DLD1 (cell line): ENCODE data around the gene KCNK18.

Experiments
- in situ Hi-C: cut with HindIII; loops from 2 replicates; pipeline ENCODE4 v1.10.0; 2017; ENCODE audit warnings: low sequenced_read_pairs

KCNK18 gene

DNA sequence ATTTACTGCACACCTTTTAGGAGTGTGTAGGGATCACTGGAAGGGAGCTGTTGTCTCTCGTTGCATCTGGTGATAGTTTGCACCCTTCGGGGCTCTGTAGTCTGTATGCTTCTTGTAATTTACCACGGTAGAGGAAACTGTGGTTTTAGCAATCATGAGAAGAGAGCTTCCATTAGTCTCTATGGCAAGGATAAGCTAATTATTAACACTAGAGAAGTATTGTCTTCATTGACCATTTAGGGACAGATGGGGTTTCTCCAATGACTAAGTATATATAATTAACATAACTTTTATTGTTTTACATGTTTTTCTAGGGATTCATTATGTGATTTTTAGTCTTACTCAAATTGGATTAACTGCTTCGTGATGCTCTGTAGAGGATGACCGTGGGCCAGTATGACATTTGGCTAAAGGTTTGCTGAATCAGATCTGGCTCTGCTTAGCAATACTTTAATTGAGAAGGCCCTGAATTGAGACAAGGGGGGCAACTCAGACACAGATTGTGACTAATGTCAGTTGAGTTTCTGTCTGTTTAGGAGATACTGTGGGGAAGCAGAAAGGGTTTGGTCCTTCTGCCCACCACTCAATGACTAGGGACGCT lies 52.3 kb downstream of the KCNK18 start:
- in situ Hi-C loops = no loop called here

DNA sequence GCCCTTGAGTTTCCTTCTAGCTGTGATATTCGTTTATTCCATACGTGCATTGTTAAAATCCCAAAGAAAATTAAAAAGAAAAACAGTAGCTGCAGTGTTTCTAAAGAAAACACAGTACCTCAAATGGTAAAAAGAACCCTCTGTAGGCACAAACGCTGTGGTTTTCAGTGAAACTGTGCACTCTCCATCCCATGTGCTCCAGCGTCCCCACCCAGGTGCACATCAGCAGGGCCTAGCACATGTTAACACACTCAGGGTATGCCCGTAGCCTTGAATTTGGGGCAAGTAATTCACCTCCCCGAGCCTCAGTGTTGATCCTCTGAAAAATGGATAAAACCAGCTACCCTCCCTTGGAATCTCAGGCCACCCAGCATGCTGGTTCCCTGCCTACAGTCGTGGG lies 53.1 kb downstream of the KCNK18 start:
- in situ Hi-C loops = no loop called here

DNA sequence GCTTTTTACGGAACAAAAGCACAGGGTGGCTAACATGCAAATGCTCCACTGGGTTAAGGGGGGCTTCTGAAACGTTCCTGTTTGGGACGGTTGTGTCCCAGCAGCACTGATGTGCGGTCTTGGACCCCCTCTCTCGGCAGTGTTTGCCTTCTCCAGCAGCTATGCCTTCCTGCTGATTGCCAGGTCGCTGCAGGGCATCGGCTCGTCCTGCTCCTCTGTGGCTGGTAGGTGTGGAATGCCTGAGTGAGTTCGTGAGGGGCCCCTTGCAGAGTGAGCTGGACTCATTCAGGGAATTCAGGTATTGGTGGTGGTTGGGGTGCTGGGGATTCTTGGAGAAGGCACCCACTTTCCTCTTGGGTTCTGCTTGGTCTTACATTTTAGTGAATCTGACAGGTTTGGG lies 56.6 kb downstream of the KCNK18 start:
- in situ Hi-C loops = no loop called here

DNA sequence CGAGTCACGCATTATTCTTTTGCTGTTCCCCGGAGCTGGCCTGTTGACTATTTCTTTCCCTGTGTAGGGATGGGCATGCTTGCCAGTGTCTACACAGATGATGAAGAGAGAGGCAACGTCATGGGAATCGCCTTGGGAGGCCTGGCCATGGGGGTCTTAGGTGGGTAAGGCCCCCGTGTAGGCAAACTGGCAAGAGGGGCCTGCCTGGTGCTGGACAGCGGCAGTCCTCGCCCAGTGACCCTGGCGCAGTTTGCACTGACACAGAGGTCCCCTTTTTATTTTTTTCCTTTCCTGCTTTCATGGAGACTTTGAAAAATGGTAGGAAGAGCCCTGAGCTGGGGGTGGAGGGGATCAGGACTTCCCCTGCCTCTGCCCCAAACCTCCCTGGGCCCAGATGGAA lies 57.0 kb downstream of the KCNK18 start:
- in situ Hi-C loops = no loop called here

DNA sequence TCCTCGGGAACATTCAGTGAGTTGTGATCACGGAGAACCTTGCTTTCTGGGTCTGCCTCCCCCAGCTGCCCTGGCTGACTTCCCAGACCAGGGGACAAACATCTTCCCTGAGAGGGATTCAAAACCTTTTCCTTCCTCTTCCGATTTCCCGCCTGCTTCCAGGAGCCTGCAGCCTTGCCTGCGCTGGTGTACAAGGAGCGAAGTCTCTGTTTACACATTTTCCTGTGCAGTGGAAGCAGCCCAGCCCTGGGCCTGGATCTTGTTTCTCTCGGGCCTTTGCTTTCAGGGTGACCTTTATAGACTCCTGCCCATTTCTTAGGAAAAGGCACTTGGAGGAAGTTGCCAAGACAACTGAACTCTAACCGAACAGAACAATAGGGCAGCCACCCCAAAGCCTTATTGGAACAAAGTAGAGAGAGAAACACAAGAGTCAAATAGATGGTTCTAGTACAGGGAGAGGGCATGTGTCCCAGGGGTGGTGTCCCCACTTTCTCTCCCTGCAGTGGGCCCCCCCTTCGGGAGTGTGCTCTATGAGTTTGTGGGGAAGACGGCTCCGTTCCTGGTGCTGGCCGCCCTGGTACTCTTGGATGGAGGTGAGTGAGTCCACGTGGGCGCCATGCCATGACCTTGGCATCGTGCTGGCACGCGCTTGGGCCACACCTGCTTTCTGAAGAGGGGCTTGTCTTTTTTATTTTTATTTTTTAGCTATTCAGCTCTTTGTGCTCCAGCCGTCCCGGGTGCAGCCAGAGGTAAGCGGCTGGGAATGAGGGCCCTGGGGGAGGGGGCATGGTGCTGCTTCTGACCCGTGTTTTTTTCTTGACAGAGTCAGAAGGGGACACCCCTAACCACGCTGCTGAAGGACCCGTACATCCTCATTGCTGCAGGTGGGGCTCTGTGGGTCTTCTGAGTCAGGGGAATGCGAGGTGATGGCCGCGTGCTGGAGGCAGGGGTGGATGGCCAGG lies 57.8 kb downstream of the KCNK18 start:
- in situ Hi-C loops = no loop called here

DNA sequence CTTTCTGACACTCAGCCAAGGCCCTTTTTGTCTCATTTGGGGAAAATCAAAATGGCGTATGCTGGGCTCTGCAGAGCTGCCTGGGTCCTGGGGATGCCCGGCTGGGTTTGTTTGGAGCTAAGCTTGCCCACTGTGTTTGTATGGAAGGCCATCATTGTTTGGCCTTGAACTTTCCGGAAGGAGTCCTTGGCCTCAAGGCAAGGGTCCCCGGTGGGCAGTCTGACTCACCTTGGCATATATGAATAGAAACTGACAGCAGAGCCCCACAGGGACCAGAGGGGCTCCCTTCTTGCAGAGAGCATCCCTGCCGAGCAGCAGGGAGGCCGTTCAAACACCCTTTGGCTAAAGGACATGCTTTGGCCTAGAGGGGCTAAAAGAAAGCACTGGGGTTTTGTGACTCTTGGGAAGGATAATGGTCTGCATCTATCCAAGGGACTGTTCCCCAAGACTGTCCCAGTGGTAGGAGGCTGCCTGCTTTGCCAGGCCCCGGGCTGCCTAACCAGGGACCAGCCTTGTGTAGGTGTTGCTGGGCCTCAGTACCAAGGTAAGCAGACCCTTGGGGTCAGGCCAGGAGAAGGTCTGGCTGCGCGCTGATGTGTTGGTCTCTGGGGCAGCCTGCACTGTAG lies 58.7 kb downstream of the KCNK18 start:
- in situ Hi-C loops = no loop called here

DNA sequence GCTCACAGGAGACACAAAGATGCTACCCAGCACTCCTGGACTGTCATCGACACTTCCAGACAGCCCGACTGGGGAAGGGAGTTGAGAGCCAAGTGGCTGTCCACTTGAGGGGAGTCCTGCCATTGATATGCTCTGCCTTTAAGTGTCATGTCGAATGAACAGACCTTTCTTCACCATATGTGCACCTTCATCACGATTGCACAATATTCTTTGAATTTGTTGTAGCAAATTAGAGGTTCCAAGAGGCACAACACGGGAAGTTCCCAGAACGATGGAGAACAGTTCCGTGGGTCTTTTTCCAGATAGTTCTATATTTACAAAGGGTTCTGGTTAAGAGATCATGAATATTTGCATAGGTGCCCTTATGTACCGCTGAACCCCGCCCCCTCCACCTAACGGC lies 59.6 kb downstream of the KCNK18 start:
- in situ Hi-C loops = no loop called here

DNA sequence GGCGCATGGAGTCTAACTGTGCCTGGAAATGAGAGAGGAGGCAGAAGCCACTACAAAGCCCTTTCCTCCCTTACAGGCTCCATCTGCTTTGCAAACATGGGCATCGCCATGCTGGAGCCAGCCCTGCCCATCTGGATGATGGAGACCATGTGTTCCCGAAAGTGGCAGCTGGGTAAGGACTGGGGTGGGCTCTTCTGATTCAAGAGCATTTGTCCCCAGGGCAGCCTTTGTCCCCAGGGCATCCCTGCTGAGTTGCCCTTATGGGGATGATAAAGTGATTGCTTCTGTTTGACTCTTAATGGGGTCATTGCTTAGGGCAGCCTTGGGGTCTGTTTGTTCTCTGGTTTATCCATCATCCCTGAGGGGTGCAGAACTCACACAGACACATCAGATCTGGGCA lies 60.4 kb downstream of the KCNK18 start:
- in situ Hi-C loops = no loop called here

DNA sequence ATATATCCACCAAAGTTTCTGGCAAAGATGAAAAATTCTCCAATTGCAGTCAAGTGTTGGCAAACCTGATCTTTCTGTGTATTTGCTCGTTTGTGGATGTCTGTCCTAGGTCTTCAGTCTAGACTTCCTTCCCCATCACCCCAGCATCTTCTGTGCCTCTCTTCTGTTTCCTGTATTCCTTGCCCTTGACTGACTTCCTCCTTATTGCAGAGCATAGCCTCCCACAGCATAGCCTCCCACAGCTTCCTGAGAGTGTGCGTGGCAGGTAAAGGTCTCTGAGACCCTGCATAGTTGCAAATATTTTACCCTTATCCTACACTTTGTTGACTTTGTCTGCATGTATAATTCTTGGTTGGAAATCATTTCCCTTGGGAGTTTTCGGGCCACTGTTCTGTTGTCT lies 62.0 kb downstream of the KCNK18 start:
- in situ Hi-C loops = no loop called here
